Renal pelvis (tissue), 4 donors: ENCODE data around the gene CCDC71. TPM values are rescaled to one million over a fixed set of nuclear protein-coding genes. Genes with fewer than 3 reads are reported as not detected.

Experiments
- DNase-seq: peaks from one replicate; pipeline ENCODE4 v3.0.0-alpha.2; 2013
- polyA plus RNA-seq, 3 donors: library from polyadenylated mRNA; unstranded; fragments of 120-200 nt; gene quantifications; one replicate each; pipeline ENCODE4 v1.2.1, GENCODE V29; 2013; ENCODE audit not compliant: insufficient read length in 3 of 3

Gene CCDC71
- polyA plus RNA-seq, 3 donors, result 21.8 to 30.2 (median 26.8) TPM

- no peak for DNase-seq
These were observed 6.5 kb upstream of the CCDC71 start for GRCh38 chr3:49172551-49173041.

DNA sequence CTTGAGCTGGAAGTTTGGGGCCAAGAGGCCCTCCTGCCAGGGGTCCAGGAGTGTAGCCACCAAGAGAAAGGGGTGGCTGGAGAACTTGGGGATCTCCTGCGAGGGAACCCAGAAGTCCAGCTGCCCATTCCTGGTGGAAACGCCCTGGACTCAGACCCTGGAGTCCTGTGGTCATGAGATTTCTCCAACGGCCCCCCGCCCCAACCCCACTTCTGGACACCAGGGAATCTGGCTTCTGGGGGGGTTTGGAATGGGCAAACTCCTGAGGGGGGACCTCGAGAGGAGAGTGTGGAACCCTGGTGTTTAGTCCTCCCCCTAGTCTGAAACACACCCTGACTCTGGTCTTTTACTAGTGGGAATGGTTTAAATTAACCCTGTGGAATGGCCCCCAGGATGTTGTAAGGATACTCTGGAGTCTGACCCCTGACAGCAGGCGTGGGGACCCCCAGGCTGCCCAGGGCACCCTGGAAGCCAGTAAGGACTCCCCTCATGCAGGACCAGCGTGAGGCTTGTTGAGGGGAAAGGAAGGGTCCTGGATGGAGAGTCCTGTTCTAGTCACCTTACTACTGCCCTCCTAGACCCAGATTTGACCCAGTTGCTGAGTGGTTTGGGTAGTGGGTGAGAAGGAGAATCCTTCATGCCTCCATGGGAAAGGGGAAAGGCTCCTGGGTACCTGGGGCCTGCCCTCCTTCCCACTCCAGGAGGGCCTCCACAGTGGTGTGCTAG lies 5.8 kb upstream of the CCDC71 start:
- no peak for DNase-seq

DNA sequence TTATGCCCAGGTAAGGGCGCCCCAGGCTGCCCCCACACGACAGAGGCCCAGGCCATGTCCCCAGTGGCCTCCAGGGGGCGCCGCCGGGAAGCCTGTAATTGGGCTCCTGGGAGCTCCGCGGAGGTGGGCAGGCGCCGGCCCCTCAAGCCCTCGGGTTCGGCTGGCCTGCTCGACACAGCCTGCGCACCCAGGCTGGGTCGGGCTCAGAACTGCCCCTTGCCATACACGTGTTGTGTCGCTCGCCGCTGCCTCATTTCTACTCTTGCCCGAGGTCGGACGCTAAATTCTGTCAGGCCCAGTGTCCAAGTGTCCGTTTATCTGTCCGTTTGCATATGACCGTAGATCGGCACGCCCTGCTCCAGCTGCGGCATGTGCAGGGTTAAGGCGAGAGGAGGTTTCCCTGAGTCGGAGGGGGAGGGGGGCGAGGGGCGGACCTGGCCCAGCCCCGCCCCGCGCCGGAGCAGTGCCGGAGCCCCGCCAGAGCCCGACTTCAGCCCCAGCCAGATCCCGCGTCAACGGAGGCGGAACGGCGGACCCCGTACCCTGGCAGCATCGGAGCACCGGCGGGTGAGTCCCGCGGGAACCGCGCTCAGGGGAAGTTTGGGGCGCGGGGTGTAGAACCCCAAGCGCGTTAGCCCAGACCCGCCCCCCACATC lies 5.1 kb upstream of the CCDC71 start, which contains the start of gene KLHDC8B:
KLHDC8B (plus strand) TSS at position 480 of the 656 bp plus-strand sequence. CDS start 1,172 bp downstream, outside the sequence.
- DNase-seq, result peak; percentile 86

DNA sequence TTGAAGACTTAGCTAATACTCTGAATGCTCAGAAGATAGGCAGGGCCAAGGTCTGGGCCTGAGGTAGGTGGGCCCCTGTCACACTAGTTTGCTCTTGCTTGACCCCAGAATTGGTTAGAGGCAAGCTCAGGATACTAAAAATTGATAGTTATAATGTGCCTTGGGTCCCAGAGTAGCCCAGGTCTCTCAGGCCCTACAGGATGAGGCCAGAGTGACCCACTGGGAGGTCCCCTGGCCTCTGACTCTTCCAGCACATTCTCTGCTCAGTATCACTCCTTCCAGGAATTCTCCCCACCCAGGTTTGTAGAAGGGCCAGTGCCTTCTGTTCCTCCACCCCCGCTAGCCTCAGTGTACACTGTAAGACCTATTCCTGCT lies 4.6 kb upstream of the CCDC71 start:
- DNase-seq, result no peak

DNA sequence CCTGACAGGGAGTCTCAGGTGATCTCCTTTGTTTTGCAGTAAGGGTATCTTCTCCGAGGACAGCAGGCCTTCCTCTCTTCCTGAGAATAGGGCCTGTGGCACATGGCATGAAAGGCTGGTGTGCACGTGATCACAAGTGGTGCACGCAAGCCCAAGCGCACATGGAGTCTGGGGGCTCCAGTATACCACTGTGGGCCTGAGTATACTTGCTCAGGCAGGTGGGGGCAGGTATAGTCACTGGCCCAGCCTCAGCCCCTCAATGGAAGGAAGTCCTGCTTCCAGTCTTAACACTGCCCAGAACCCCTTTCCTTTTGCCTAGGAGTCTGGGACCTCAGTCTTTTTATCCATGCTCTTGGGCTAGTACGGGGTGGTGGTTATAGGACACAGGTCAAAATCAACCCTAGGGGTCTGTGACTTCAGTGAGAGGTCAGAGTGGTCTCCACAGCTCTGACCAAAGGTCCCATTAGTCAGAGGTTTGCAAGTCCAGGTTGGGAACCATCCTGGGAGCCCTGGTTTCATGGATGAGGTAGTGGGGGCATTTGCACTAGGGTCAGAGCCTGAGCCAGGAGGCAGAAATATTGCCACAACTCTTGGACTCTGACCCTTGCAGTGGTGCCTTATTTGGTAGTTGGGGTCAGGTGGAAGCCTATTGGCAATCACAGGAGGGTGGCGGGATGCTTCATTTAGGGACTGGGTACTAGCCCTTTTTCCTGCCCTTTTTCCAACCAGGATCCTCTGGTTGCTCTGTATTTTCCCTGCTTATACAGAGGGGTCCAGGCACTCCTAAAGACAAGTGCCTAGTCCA lies 823 bp upstream of the CCDC71 start:
- DNase-seq, result no peak

DNA sequence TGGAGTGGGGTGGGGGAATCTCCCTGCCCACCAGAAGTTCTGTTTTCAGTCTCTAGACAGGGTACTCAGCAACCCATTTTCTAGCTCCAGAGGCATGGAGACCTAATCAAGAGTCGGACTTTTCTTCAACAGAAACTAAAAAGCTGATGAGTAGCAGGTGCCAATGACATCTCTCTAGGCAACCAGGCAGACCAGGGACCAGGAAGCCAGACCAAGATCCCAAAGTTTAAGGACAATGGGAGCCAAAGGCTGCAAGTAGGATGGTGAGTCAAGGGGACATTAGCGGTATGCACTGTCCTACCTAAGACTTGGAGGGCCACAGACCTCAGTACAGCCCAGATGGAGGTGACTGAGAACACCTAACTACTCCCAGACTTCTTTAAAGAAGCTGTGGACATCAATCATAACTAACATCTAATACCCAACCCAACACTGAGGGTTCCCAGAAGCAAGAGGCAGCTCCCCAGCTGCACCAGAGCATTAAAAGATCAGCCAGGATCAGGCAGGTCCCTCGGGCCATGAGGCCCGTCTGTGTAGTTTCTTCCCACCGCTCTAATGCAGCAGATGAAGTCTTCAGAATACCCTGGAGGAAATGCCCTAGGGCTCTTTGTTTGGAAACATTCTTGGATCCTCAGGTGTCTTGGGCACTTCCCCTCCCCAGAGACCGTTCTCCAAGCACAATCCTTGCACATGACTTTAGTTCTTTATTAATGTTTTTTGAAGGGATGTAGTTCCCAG lies 979 bp downstream of the CCDC71 start:
- DNase-seq, result no peak

- DNase-seq, result no peak
These were observed 2.5 kb downstream of the CCDC71 start for GRCh38 chr3:49163609-49164008.

DNA sequence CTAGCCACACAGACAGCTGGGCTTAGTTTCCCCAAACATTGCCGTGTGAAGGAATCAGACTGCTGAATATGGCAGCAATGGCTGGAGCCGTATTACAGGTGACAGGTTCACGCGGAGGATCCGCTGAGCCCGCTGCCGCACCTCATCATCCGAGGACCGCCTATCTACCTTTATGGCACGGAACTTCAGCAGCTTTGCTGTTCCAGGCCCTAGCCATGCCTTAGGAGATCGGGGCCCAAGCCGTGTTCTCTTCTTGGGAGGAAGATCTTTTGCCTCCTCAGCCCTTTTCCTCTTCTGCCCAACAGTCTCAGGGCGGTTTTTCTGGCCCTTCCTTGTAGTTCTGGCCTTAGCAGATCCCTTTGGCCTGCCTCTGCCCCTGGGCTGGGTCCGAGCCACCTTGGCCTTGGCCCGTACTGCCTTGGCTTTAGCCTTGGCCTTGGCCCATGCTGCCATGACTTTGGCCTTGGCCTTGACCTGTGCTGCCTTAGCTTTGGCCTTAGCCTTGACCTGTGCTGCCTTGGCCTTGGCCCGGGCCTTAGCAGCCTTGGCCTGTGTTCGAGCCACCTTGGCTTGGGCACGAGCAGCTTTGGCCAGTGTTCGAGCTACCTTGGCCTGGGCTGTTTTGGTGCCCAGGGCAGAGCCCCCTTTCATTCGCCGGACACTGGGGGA lies 3.2 kb downstream of the CCDC71 start:
- no peak for DNase-seq

GRCh38 chr3:49161808-49162530 lies 4.2 kb downstream of the CCDC71 start:
- no peak for DNase-seq

DNA sequence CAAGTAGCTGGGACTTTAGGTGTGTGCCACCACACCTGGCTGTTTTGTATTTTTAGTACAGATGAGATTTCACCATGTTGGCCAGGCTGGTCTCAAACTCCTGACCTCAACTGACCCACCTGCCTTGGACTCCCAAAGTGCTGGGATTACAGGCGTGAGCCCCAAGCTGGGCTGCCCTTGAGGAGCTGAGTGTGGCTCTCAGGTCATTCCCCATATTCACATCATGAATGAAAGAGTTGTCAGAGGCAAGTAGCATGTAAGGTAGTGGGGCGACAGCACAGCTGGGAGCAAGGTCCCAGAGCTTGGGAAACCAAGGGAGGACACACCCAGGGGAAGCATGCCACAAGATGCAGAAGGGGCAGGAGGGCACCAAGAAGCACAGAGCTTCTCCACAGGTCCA lies 4.9 kb downstream of the CCDC71 start:
- no peak for DNase-seq

- no peak for DNase-seq
These were observed 7.3 kb downstream of the CCDC71 start for GRCh38 chr3:49158792-49159191.

DNA sequence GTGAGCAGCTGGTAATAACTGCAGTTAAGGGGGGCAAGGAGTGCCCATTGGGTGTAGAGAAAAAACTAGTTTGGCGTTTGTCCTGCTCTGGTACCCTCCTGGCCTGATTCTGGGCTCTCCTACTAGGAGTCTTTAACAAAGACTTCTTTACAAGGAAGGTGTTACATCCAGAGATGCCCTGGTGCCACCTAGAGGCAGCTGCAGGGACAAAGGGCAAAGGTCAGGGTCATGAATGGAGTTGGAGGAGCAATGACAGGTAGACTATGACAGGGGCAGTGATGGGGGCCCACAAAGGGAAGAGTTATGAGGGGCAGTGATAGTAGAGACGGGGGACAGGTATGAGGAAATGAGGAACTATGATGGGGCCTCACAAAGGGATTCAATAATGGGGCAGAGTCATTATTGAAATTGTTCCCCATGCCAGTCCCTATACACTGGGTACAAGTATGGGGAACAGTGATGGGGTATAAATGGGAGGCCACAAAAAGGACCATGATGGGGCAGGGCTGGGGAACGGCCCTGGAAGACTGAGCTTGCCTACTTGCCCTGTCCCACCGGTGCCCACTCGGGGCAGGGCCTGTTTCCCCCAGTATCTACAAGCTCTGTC lies 7.9 kb downstream of the CCDC71 start:
- DNase-seq, result no peak

DNA sequence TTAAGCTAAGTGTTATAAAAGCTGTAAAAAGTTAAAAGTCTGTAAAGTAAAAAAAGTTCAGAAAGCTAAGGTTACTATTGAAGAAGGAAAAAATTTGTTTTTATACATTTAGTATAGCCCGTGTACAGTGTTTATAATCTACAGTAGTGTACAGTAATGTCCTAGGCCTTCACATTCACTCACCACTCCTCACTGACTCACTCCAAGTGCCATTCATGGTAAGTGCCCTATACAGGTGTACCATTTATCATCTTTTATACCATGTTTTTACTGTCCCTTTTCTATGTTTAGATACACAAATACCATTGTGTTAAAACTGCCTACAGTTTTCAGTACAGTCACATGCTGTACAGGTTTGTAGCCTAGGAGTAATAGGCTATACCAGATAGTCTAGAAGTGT lies 8.8 kb downstream of the CCDC71 start:
- no peak for DNase-seq

DNA sequence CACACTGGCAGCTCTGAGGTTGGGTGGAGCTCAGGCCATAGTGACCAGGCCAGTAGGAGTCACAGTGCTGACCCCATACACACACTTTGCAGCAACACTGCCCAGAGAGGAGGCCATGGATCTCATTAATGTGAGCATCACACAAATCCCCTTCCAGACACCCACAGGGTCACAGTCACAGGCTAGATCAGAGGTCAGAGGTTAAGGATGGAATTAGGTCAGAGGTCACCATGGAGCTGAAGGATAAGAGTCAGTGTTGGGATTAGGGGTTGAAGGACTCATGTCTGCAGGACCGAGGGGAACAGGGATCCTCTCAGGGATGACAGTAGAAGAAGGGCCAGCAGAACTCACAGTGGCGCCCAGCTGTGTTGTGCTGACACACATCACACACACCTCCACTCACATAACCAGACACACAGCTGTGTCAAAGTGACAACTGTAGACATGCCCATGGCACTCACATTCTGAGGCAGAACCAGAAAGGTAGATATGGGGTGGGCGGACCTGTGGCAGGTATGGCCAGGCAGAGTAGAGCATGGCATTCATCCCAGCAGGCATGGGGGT lies 12.7 kb downstream of the CCDC71 start:
- no peak for DNase-seq

- DNase-seq, result no peak
These were observed 14.5 kb downstream of the CCDC71 start for GRCh38 chr3:49151610-49152009.

DNA sequence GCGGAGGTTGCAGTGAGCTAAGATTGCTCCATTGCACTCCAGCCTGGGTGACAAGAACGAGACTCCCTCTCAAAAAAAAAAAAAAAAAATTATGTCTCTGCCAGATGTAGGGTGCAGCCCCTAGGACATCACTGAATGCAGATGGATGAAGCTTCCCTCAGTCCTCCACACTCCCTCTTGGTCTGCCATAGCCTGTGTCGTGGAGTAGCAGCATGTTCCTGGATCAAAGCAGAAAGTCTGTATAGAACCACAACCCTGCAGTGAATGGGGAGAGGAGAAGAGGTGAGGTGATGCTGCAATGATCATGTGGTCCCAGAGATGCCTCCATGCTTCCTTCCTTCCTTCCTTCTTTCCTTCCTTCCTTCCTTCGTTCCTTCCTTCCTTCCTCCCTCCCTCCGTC lies 18.0 kb downstream of the CCDC71 start:
- no peak for DNase-seq

DNA sequence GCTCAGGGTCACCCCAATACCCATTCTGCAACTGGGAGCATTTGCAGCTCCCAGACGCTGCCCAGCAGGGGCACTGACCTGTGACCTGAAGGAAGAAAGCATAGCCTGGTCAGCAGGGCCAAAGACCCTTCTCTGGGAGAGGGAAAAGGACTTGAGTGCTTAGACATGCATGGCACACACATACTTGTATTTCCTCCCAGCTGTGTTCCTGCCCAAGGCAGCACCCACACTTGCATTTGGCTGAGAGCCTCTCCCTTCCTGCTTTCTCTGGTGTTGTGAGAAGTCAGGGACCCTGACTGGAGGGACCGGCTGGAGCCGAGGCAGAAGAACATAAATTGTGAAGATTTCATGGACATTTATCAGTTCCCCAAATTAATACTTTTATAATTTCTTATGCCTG lies 26.1 kb downstream of the CCDC71 start:
- DNase-seq, result no peak

- no peak for DNase-seq
These were observed 30.6 kb downstream of the CCDC71 start for GRCh38 chr3:49135499-49135898.

DNA sequence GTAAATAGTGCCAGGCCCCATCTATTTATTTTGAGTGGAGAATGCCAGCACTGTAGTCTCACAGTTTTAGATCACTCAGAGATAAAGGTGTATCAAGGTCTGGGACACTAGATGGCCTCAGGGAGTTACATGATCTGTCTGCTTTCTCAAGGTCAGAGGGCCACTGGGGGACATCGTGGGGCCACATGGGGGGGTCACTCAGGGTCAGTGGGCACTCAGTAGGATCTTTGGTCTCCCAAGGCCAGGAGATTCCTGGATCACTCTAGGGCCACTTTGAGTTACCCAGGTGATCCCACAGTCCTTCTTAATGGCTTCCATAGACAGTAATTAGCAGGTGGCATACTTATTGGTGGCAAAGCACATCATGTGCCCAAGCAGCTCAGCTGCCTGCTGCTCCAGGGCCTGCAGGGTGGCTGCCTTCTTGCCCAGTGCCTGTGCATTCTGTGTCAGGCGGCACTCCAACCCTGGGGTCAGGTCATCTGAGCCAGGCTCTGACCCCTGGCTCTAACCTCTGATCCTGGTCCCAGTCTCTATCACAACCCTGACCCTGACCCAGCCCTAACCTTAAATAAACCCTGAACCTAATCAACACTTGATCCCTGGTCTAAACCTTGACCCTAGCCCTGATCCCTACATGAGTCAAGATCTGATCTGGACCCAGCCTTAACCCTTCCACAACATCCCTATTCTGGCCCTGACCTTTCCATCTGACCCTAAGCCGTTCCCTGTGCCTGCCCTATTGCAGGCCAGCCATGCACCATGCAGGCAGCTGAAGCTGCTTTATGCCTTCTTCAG lies 31.5 kb downstream of the CCDC71 start:
- DNase-seq, result no peak
